HG02981 (cell line): Measurements from ENCODE around the gene GNL2.
"Not testable (repeated sequence)": the region's sequence is repeated elsewhere in the genome, so short reads cannot be mapped to it uniquely, and the experiment has no call there.

Experiments
- ATAC-seq: cut with Tn5 transposase; IDR thresholded peaks from one replicate; pipeline ENCODE4 v1.9.1; 2021; ENCODE audit warnings: mild to moderate bottlenecking, moderate library complexity; ENCODE audit not compliant: unreplicated experiment

GNL2 gene

GRCh38 chr1:37518241-37518640 lies 77.5 kb downstream of the GNL2 start:
- not testable (repeated sequence) for ATAC-seq

- ATAC-seq: no peak
Measured at GRCh38 chr1:37517569-37517968, 78.2 kb downstream of the GNL2 start.
